GM18873 (cell line): ENCODE results near the gene SUPT7L.
"Not testable (repeated sequence)": the region's sequence is repeated elsewhere in the genome, so short reads cannot be mapped to it uniquely, and the experiment has no call there.

Experiments
- ATAC-seq: cut with Tn5 transposase; IDR thresholded peaks from one replicate; pipeline ENCODE4 v1.9.1; 2021; ENCODE audit warnings: mild to moderate bottlenecking, moderate library complexity, moderate number of reproducible peaks; ENCODE audit not compliant: unreplicated experiment, low FRiP score

The SUPT7L gene

DNA sequence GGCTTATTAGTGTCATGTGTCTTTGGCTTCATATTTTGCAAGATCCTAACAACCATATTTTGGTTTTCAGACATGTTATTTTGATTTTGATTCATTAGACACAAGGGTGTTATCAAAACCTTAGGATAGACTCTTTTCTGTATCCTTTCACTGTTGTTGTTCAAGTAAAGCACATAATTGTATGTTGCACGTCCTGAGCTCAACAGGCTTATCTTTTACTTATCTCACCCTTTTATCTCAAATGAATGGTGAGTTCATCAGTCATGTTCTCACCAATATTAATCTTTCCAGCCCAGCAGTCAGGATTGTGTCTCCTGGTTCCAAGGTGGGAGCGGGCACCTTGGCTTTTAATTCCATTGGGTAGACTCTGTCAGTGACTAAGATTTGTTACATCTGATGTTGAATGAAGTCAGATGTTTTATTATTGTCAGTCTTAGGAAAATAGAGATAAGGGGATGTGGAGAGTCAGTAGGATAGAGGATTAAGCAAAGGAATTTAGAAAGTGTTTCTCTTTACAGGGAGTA lies 22.6 kb downstream of the SUPT7L start:
- no peak for ATAC-seq

GRCh38 chr2:27638709-27639108 lies 24.7 kb downstream of the SUPT7L start:
- ATAC-seq = no peak

DNA sequence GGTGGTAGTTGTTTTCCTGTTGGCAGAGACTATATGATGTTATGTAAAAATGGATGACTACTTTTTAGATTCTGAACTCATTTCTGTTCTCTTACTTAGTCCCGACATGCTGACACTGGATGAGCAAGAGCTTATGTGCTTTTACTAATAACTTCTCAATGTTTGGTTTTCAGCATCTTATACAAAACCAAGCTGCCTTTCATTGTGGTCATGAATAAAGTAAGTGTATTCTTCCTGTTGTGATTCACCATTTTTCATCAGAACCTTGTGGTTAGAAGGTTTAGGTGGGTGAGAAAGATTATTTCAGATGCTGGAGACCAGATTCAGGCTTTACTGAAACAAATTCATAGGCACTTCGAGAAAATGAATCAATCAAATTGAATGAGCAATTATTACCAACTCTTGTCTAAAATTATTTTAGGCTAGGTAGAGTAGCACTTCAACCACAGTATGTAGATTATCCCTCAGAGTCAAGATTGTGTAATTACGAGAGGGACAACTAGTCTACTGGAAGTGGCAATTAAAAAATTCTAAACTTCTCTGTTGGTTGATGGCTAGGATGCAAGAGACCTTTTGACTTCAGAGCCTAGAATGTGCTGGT lies 25.3 kb downstream of the SUPT7L start:
- no peak for ATAC-seq

GRCh38 chr2:27636766-27637165 lies 26.6 kb downstream of the SUPT7L start:
- ATAC-seq = no peak

GRCh38 chr2:27634291-27634690 lies 29.1 kb downstream of the SUPT7L start:
- ATAC-seq = no peak

- not testable (repeated sequence) for ATAC-seq
Measured at GRCh38 chr2:27630257-27630656, 33.2 kb downstream of the SUPT7L start.

GRCh38 chr2:27628767-27629709 lies 34.4 kb downstream of the SUPT7L start, which contains the start of the genes CCDC121 and GPN1:
CCDC121 (minus strand) TSS chr2:27629012; CDS start chr2:27627799, 1,213 bp downstream.
GPN1 (plus strand) TSS chr2:27629050; CDS start chr2:27629059, 9 bp downstream.
- peak; percentile 96 for ATAC-seq

DNA sequence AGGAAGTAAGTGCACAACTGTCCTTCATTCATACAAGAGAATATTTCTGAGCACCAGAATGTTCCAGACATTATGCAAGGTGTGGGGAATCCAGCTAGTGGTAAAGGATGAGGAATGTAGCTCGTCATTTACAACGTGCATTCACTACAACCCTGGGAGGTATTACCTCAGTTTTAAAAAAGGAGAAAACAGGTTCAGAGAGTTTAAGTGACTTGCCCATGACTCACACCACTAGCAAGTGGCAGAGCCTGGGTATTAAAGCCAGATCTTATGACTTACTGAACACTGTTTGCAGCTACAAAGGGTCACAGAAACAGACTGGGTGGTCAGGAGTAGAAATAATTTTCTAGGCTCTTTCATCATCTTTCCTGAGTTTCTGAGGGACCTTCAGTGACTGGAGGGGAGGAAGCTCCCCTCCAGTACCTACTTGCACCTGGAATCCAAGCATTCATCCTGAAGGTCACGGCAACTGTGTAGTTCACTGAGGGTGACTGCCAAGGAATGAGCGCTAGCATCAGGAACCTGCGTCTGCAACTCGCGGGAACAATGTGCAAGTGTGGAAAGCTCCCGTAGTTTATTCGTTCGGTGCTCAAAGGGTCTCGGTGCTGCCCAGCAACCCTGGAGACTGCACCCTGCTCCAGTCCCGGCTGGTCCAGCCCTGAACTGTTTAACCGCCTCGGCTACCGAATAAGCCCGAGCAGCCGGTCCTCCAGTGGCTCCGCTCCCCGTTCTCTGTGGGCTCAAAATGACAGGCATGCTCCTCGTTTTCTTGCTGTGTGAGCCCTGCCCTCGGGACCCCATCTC lies 35.2 kb downstream of the SUPT7L start:
- ATAC-seq = no peak

GRCh38 chr2:27626921-27627320 lies 36.5 kb downstream of the SUPT7L start:
- ATAC-seq = not testable (repeated sequence)

DNA sequence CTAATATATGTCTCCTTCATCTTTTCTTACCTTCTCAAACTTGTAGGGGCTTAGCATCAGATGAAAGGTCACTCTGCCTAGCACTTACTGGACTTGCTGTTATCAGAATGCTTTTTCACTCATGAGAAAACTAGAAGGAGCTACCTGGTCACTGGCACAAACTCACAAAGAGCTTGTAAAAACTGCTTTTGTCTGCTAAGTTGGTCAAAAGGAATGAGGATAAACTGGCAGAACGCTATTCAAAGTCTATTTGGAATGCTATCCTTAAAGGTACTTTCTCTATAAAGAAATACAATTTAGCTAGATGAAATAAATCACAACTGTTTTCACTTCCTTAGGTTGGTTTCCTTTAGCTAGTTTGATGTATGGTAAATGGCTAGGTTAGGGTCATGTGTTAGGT lies 37.1 kb downstream of the SUPT7L start:
- not testable (repeated sequence) for ATAC-seq

- no peak for ATAC-seq
Measured at GRCh38 chr2:27624943-27625342, 38.5 kb downstream of the SUPT7L start.

GRCh38 chr2:27622921-27623384 lies 40.5 kb downstream of the SUPT7L start:
- no peak for ATAC-seq

DNA sequence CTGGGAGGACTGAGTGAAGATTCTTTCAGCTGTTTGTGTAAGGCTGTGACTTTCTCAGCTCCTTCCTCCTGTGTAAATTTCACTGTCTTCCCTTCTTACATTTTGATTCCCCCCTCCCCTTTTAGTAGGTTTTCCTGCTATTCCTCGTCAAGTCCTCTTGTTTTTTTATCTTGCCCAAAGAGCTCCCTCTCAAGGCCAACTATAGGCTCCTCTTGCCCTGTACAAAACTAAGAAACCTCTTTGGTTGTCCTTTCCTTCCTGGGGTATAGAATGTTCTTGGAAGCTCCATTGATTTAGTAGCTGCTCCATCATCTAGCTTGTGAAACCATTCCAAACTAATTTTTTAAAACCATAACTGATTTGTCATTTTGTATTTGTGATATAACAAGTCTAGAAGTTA lies 41.9 kb downstream of the SUPT7L start:
- ATAC-seq = no peak

DNA sequence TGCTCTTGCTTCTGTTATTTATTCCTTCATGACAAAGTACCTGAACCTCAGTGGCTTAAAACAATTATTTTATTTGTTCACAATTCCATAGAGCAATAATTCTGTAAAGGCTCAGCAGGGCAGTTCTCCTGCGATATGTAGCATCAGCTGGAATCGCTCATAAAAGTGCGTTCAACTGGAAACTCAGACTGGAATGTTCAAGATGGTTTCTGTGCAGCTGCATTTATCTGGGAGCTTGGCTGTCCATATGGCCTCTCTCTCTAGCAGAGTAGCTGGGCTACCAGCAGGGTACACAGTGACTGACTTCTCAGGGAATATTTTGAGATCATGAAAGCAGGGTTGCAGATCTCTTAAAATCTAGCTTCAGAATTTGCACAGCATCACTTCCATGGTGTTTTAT lies 48.1 kb downstream of the SUPT7L start:
- ATAC-seq = no peak

GRCh38 chr2:27613985-27614384 lies 49.4 kb downstream of the SUPT7L start:
- no peak for ATAC-seq

- ATAC-seq = no peak
Measured at GRCh38 chr2:27606611-27607010, 56.8 kb downstream of the SUPT7L start.
